Type B pancreatic cell (in vitro differentiated cells): Measurements from ENCODE around the gene NOTO. TPM values are rescaled to one million over a fixed set of nuclear protein-coding genes. Genes with fewer than 3 reads are reported as not detected.

Experiments
- DNase-seq: peaks from one replicate; pipeline ENCODE4 v3.0.0; 2021; ENCODE audit warnings: mixed read lengths; ENCODE audit not compliant: unreplicated experiment; ENCODE audit errors: extremely low spot score
- H3K27ac Mint-ChIP-seq: 2 replicates; pipeline ENCODE4 v1.8.0; 2021; ENCODE audit warnings: mild to moderate bottlenecking, mixed read lengths
- H3K27me3 Mint-ChIP-seq: 2 replicates; pipeline ENCODE4 v1.8.0; 2021; ENCODE audit warnings: mixed read lengths
- H3K36me3 Mint-ChIP-seq: 2 replicates; pipeline ENCODE4 v1.8.0; 2021; ENCODE audit warnings: mixed read lengths
- H3K4me1 Mint-ChIP-seq: one replicate; pipeline ENCODE4 v1.8.0; 2021; ENCODE audit warnings: mixed read lengths; ENCODE audit not compliant: unreplicated experiment
- H3K4me3 Mint-ChIP-seq: 2 replicates; pipeline ENCODE4 v1.8.0; 2021; ENCODE audit warnings: mild to moderate bottlenecking, mixed read lengths
- H3K9me3 Mint-ChIP-seq: 2 replicates; pipeline ENCODE4 v1.8.0; 2021; ENCODE audit warnings: mixed read lengths
- total RNA-seq: library from RNA; stranded (reverse); gene quantifications from 2 replicates; pipeline ENCODE4 v1.2.1, GENCODE V29; 2021; ENCODE audit warnings: low replicate concordance
- TF ChIP-seq, protein P1 (sequence below): fragments of 200-600 bp; sonication (generic); conservative IDR thresholded peaks from 2 replicates; pipeline ENCODE4 v1.5.0; 2021; ENCODE audit warnings: antibody characterized with exemption, mild to moderate bottlenecking

NOTO gene
- total RNA-seq, 1 donor from 2014 or later = not detected

- TF ChIP-seq, protein P1, sequence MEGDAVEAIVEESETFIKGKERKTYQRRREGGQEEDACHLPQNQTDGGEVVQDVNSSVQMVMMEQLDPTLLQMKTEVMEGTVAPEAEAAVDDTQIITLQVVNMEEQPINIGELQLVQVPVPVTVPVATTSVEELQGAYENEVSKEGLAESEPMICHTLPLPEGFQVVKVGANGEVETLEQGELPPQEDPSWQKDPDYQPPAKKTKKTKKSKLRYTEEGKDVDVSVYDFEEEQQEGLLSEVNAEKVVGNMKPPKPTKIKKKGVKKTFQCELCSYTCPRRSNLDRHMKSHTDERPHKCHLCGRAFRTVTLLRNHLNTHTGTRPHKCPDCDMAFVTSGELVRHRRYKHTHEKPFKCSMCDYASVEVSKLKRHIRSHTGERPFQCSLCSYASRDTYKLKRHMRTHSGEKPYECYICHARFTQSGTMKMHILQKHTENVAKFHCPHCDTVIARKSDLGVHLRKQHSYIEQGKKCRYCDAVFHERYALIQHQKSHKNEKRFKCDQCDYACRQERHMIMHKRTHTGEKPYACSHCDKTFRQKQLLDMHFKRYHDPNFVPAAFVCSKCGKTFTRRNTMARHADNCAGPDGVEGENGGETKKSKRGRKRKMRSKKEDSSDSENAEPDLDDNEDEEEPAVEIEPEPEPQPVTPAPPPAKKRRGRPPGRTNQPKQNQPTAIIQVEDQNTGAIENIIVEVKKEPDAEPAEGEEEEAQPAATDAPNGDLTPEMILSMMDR = no peak
- Mint-ChIP-seq H3K27me3 (no peaks in the 10 kb centered on the region), H3K36me3 (peaks cover 20% of the 10 kb centered on the region), H3K4me1 (no peaks in the 10 kb centered on the region), H3K9me3 (no peaks in the 10 kb centered on the region), H3K4me3 (no peak overlapping the region), H3K27ac (no peak overlapping the region)
- DNase-seq = no peak
Observed at GRCh38 chr2:73252238-73253027, 50.1 kb downstream of the NOTO start.

- Mint-ChIP-seq H3K9me3 (no peaks in the 10 kb centered on the region), H3K36me3 (peaks cover 20% of the 10 kb centered on the region)
Observed at GRCh38 chr2:73253400-73253799, 51.0 kb downstream of the NOTO start.

GRCh38 chr2:73253901-73254300 lies 51.5 kb downstream of the NOTO start:
- Mint-ChIP-seq H3K36me3 (peaks cover 20% of the 10 kb centered on the region), H3K27ac (peak overlapping the region; percentile 87), H3K27me3 (no peaks in the 10 kb centered on the region), H3K4me3 (no peak overlapping the region), H3K9me3 (no peaks in the 10 kb centered on the region), H3K4me1 (no peaks in the 10 kb centered on the region)
- DNase-seq = no peak
- TF ChIP-seq, protein P1 = no peak

More at GRCh38 chr2:73253400-73253799, 51.0 kb downstream of the NOTO start:
- H3K4me3 Mint-ChIP-seq = no peak overlapping the region
- no peaks in the 10 kb centered on the region for H3K4me1 Mint-ChIP-seq
- peak overlapping the region; percentile 87 for H3K27ac Mint-ChIP-seq
- no peak for DNase-seq
- H3K27me3 Mint-ChIP-seq = no peaks in the 10 kb centered on the region
- TF ChIP-seq, protein P1 = no peak

DNA sequence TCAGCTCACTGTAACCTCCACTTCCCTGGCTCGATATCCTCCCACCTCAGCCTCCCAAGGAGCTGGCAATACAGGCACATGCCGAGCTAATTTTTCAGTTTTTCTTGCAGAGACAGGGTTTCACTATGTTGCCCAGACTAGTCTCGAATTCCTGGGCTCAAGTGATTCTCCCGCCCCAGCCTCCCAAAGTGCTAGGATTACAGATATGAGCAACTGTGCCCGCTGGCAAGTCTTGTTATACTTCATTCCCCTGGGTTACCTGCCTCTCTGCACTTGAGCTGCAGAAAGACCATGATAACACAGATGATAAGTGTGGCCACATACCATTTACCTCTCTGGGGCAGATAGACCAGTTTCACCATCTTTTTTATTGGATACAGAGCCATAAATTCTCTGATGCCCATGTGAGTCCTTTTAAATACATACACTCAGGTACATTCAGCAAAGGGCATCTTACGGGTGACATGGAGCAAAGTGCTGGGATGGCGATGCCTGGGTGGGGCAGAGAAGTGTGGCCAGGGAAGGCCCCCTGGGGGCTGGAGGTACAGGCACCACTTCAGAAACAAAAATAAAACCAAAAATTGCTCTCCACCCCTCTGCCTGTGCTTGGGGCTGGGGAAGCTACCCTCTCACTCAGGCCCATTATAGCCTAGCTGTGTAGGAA lies 52.1 kb downstream of the NOTO start:
- TF ChIP-seq, protein P1 = no peak
- H3K36me3 Mint-ChIP-seq = peaks cover 18% of the 10 kb centered on the region
- no peaks in the 10 kb centered on the region for H3K9me3 Mint-ChIP-seq
- peak overlapping the region; percentile 17 for H3K4me3 Mint-ChIP-seq
- no peaks in the 10 kb centered on the region for H3K4me1 Mint-ChIP-seq
- H3K27me3 Mint-ChIP-seq = no peaks in the 10 kb centered on the region
- peak overlapping the region; percentile 87 for H3K27ac Mint-ChIP-seq
- no peak for DNase-seq

DNA sequence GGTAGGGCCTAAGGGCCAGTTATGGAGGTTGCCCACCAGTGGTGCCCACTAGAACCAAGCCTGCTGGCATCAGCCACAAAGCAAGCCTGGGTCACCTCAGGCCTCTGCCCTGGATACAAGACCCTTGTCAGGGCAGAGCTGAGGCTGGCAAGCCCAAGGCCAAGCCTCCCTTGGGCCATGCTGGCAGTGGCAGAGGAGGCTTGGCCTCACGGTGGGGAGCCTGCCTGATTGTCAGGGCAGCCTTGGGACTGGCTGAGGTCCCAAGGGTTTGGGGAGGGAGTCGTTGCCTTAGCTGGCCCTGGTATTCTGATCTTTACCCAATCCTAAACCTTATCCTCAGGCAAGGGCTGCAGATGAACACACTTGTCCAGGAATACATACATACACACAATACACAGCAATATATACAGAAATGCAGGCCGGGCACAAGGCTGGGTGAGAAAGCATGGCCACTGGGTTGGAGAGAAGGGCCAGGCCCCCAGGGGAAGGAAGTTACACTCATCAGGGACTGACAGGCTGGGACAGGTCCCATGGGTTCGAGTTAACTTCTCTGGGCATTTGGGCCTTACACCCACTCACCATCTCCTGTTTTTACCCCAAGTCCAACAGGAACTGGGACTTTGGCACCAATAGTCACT lies 52.8 kb downstream of the NOTO start:
- TF ChIP-seq, protein P1 = no peak
- Mint-ChIP-seq H3K27ac (no peak overlapping the region), H3K27me3 (no peaks in the 10 kb centered on the region), H3K4me1 (no peaks in the 10 kb centered on the region), H3K4me3 (no peak overlapping the region), H3K9me3 (no peaks in the 10 kb centered on the region), H3K36me3 (peaks cover 11% of the 10 kb centered on the region)
- DNase-seq = no peak
